GM18517 (cell line): ENCODE data around the gene CSTPP1.
"Not testable (repeated sequence)": the region's sequence is repeated elsewhere in the genome, so short reads cannot be mapped to it uniquely, and the experiment has no call there.

Experiments used
- ATAC-seq: cut with Tn5 transposase; IDR thresholded peaks from one replicate; pipeline ENCODE4 v1.9.1; 2021; ENCODE audit warnings: mild to moderate bottlenecking, moderate library complexity; ENCODE audit not compliant: unreplicated experiment

CSTPP1 gene

GRCh38 chr11:46907606-46908005, 29.0 kb upstream of the CSTPP1 start:
- ATAC-seq: no peak

DNA sequence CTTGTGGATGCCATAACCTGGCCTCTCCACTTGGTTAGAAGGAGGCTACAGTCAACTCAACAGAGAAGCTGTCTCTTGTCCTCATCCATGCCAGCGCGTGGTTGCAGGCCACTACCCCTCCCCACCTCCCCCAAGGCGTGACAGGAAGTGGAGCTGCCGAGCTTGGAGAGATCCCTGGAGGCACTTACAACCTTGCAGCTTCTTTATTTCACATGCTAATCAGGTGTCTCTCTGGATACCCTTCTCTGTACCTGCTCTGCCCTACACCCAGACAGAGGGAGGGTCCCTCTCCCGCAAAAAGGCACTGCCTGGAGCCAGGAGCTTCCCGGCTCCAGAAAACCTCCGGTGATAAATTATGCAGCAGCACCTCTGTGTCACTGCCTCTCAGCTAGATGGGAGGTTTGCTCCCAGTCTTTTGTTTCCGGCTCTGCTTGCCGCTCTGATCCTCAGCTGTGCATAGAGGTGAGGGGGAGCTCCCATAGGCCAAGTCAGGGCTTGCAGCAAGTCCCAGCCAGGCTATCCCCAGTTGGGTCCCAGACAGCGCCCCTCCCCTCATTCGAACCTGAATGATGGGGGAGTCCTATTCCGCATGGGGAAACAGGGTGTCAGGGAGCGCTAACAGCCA, 23.9 kb upstream of the CSTPP1 start:
- no peak for ATAC-seq

- ATAC-seq: no peak
Observed at GRCh38 chr11:46913484-46913883, 23.1 kb upstream of the CSTPP1 start.

GRCh38 chr11:46914363-46914762, 22.2 kb upstream of the CSTPP1 start:
- ATAC-seq: no peak

GRCh38 chr11:46914910-46915309, 21.7 kb upstream of the CSTPP1 start:
- no peak for ATAC-seq

- no peak for ATAC-seq
Observed at GRCh38 chr11:46916286-46917108, 20.1 kb upstream of the CSTPP1 start.

DNA sequence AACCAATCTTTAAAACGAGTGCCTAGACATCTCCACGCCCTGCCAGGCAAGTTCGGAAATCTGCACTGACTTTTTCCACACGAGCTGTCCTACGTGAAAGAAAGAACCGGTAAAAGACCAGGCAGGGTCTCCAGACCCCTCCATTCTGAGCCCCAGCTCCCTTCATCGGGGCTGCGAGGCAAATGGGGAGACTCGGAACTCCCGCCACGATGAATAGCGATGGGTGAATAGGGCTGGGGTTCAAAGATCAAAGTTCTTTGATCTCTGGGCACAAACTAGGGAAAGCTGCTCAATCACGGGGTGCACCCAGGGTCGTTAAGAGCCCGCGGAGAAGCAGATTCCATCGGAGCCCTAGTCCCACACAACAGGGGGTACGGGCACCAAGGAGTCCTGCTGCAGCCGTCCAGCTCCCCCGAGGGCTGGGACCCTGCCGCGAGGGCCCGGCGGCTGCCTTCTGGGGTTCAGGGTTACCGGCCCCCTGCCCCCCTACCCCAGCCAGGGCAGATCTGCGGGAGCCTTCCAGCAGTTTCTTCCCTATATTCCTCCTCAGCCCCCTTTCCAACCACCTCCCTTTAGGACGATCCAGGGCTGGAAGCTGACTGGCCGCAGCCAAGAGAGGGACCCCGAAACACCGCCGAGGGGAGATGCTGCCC, 19.3 kb upstream of the CSTPP1 start:
- no peak for ATAC-seq

DNA sequence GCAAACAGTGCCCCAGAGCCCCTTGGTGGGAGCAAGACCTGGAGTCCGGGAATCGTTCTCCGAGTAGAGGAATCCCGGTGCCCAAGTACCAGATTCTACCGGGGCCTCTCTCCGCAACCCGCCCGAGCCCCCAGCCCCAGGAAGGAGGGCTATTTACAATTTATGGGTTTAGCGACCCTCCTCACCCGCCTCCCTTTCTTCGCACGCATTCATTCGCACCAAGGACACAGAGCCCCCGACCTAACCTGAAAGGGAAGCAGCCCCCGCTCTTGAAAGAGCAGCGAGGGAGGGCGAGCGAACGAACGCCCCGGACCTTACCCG, 18.8 kb upstream of the CSTPP1 start:
- no peak for ATAC-seq

- ATAC-seq: no peak
Observed at GRCh38 chr11:46918083-46918787, 18.3 kb upstream of the CSTPP1 start, which contains the start of gene LRP4. TSS of gene LRP4 (minus strand) at chr11:46918550. CDS start at chr11:46918379, 171 bp downstream.

DNA sequence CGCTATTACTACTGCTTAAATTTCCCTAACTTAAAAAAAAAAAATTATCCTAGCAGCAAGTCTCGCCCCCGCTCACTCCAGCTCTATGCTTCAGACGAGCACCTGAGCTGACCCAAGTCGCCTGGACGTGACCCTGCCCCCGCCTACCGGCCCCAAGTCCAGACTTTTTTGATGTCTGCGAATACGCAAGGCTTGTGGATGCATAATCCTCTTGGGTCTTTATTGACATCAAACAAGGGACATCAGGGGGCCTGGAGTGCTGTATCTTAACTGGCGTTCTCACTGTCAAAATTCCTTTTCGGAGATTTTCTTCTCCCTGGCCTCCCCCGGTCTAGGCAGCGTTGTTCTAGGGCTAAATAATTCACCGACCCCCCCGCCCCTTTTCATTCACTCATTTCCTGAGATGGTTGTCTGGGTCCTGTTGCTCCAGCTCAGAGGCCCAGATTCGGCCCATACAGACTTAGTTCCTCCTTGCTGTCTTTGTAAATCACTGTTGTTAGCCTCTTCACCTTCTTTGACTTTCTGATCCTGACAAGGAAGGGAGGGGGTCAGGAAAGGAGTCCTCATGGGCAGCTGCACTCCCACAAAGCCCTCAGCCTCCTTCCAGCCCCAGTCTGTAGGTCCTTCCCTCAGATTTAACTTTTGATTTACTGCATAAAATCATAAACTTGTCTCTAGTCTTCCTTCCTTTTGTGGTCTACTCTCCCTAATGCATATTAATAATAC, 17.6 kb upstream of the CSTPP1 start:
- ATAC-seq: no peak

- ATAC-seq: no peak
Observed at GRCh38 chr11:46920755-46921154, 15.8 kb upstream of the CSTPP1 start.

- ATAC-seq: not testable (repeated sequence)
Observed at GRCh38 chr11:46927928-46928327, 8.6 kb upstream of the CSTPP1 start.

DNA sequence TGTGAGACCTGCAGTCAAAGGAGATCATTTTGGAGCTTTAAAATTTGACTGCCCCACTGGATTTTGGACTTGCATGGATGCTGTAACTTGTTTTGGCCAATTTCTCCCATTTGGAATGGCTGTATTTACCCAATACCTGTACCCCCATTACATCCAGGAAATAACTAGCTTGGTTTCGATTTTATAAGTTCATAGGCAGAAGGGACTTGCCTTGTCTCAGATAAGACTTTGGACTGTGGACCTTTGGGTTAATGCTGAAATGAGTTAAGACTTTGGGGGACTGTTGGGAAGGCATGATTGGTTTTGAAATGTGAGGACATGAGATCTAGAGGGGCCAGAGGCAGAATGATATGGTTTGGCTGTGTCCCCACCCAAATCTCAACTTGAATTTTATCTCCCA, 7.9 kb upstream of the CSTPP1 start:
- ATAC-seq: not testable (repeated sequence)

DNA sequence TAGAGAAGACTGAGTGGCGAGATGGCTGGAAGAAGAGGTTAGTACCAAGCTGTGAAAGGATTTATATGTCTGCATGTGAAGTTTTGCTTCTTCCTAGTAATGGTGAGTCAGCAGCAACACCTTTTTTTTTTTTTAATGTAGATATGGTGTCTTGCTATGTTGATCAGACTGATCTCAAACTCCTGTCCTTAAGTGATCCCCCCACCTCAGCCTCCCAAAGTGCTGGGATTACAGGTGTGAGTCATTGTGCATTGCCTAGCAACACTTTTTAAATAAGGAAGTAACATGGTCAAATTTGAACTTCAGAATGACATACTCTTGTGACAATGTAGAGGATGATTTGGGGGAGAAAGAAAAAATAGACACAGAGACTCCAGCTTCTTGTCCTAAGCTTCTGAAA, 6.5 kb upstream of the CSTPP1 start:
- ATAC-seq: no peak

DNA sequence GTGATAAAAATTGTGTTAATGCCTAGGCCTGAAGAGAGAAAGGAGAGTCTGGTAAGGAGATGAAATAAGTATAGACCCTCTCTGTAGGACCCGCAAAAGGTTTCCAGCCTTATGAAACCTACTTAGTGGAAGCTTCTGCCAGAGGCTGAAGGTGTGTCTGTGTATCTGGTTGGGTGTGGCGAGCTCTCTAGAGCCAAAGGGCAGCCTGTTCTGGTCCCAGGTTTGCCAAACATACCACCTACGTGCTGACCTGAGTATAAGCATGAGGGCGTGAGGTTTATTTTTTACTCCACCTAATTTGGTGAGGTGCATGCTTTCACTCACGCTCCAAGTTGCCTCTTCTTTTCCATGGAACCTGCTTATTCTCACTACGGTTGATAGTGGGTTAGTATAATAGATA, 5.6 kb downstream of the CSTPP1 start:
- no peak for ATAC-seq

DNA sequence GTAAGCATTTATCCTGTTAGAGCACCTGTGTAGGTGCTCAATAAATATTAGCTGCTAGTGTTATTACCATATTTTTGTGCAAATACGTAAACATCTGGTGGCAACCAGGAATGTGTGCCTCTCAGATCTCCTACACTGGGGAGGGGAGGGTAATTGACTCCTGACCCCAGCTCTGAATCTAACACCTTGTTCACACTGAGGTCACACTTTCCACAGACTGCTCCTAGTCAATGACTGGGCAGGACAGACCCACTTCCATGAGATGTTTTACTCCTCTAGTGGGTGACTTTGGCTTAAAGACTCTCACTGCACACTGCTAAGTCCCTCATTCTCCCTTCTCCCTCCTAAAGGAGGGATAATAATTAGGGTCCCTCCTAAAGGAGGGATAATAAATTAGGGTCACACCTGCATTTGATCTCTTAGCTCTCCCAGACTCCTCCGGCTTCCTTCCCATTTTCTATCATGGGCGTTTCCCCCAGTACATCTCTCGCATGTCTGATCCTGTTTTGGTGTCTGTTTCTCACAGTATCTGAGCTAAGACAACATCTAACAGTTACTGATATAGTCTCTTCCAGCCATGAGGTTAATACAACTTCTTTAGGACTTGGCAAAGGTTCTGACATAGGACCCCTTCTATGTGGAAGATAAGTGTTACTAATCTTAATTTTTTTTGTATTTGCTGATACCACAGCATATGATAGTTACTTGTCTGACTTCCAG, 8.0 kb downstream of the CSTPP1 start:
- no peak for ATAC-seq

GRCh38 chr11:46947399-46948077, 11.0 kb downstream of the CSTPP1 start:
- ATAC-seq: no peak

DNA sequence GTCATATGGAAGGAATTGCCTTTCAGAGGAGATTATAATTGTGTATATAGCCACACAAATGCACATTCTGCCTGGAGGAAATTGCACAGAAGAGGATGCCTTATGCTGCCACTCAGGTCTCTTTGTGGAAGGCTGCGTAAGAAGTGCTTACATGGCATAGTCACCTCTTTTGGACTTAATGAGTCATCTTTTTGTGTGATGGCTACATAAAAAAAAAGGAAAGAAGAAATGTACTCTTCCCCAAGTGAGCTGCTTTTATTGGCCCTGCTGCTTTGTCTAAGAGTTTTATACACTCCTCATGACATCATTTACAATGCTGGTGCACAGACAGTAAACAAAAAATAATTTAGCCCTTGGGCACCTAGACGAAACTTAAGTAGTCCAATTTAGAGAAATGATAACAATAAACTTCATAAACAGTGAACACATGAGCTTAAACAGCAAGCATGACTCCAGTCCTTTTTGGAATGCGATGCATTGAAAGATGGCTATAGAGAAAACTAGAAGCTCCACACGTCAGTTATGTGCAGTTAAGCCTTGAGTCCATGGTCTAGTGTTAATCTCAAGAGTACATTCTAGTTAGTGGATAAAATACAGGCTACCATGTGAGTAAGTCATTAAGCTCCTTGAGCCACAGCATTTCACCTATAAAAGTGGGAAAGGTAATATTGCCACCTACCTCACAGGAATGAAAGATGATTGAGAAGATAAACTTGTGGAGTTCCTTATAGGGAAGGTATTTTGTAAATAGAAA, 12.0 kb downstream of the CSTPP1 start:
- ATAC-seq: no peak

- ATAC-seq: no peak
Observed at GRCh38 chr11:46949297-46949696, 12.7 kb downstream of the CSTPP1 start.
